Neuronal stem cell (in vitro differentiated cells): Measurements from ENCODE around the gene GDI1. TPM values are rescaled to one million over a fixed set of nuclear protein-coding genes. Genes with fewer than 3 reads are reported as not detected.

ENCODE experiments used
- DNase-seq: peaks from one replicate; pipeline ENCODE4 v3.0.0-alpha.2; 2013; ENCODE audit warnings: low spot score
- H2AFZ ChIP-seq: one replicate; pipeline ENCODE4 v1.6.1; 2013; ENCODE audit warnings: mild to moderate bottlenecking, low read length, inconsistent platforms
- H2AK5ac ChIP-seq: 2 replicates; pipeline ENCODE4 v1.6.1; 2013; ENCODE audit warnings: low read depth, mild to moderate bottlenecking, inconsistent platforms, low read length, moderate library complexity, mixed read lengths
- H2BK120ac ChIP-seq: 2 replicates; pipeline ENCODE4 v1.6.1; 2013; ENCODE audit warnings: low read depth, mild to moderate bottlenecking, inconsistent platforms, low read length, moderate library complexity, mixed read lengths
- H2BK12ac ChIP-seq: one replicate; pipeline ENCODE4 v1.6.1; 2013; ENCODE audit warnings: low read length, inconsistent platforms
- H2BK15ac ChIP-seq: 2 replicates; pipeline ENCODE4 v1.6.1; 2013; ENCODE audit warnings: mild to moderate bottlenecking, low read length, inconsistent platforms, mixed read lengths
- H2BK5ac ChIP-seq: one replicate; pipeline ENCODE4 v1.6.1; 2013; ENCODE audit warnings: inconsistent platforms, mild to moderate bottlenecking, low read length, moderate library complexity
- H3K14ac ChIP-seq: one replicate; pipeline ENCODE4 v1.6.1; 2013; ENCODE audit warnings: low read length, inconsistent platforms
- H3K18ac ChIP-seq: 2 replicates; pipeline ENCODE4 v1.6.1; 2013; ENCODE audit warnings: low read length, inconsistent platforms
- H3K23ac ChIP-seq: 2 replicates; pipeline ENCODE4 v1.6.1; 2013; ENCODE audit warnings: low read depth, mild to moderate bottlenecking, mixed read lengths, low read length, inconsistent platforms; ENCODE audit not compliant: poor library complexity
- H3K27ac ChIP-seq: replicated peaks from 3 replicates; pipeline ENCODE4 v1.5.1; 2013; ENCODE audit warnings: low read length, inconsistent platforms
- H3K27me3 ChIP-seq, 3 experiments: 2 replicates each; pipeline ENCODE4 v1.6.1; 2013; ENCODE audit warnings: low read length in 3 of 3, mild to moderate bottlenecking in 2 of 3, inconsistent platforms in 1 of 3, low read depth in 1 of 3, mixed read lengths in 1 of 3, moderate library complexity in 1 of 3; ENCODE audit not compliant: control insufficient read depth in 3 of 3, insufficient read depth in 3 of 3
- H3K36me3 ChIP-seq, 2 donors: replicated peaks in 1 of 2; 2 replicates each; pipeline ENCODE4 v1.6.1; 2013; ENCODE audit warnings: low read length in 2 of 2; ENCODE audit not compliant: control insufficient read depth in 2 of 2, insufficient read depth in 2 of 2
- H3K4ac ChIP-seq: 2 replicates; pipeline ENCODE4 v1.6.1; 2013; ENCODE audit warnings: inconsistent platforms, mild to moderate bottlenecking, low read length, moderate library complexity
- H3K4me1 ChIP-seq, 2 donors: 1 replicate in 1 of 2; 2 replicates in 1 of 2; pipeline ENCODE4 v1.6.1; 2013; ENCODE audit warnings: low read length in 2 of 2, low read depth in 1 of 2; ENCODE audit not compliant: control insufficient read depth in 2 of 2, insufficient read depth in 1 of 2
- H3K4me2 ChIP-seq: one replicate; pipeline ENCODE4 v1.6.1; 2013; ENCODE audit warnings: mild to moderate bottlenecking, low read length, inconsistent platforms; ENCODE audit not compliant: insufficient read depth, poor library complexity, severe bottlenecking
- H3K4me3 ChIP-seq, 2 donors: 2 replicates each; pipeline ENCODE4 v1.5.1; 2013; ENCODE audit warnings: low read length in 2 of 2, mild to moderate bottlenecking in 2 of 2, inconsistent platforms in 1 of 2, moderate library complexity in 1 of 2
- H3K79me1 ChIP-seq: one replicate; pipeline ENCODE4 v1.6.1; 2013; ENCODE audit warnings: low read depth, mild to moderate bottlenecking, inconsistent platforms, low read length, moderate library complexity
- H3K9ac ChIP-seq: one replicate; pipeline ENCODE4 v1.6.1; 2013; ENCODE audit warnings: mild to moderate bottlenecking, low read depth, low read length, inconsistent platforms; ENCODE audit not compliant: poor library complexity
- H3K9me3 ChIP-seq, 2 donors: replicated peaks in 1 of 2; 2 replicates each; pipeline versions ENCODE3 to v1.6.1; 2013; ENCODE audit warnings: low read length in 2 of 2, mild to moderate bottlenecking in 2 of 2, inconsistent platforms in 1 of 2, low read depth in 1 of 2, mixed read lengths in 1 of 2, moderate library complexity in 1 of 2; ENCODE audit not compliant: control insufficient read depth in 2 of 2, insufficient read depth in 1 of 2
- H4K8ac ChIP-seq: one replicate; pipeline ENCODE4 v1.6.1; 2013; ENCODE audit warnings: low read depth, mild to moderate bottlenecking, inconsistent platforms, low read length, moderate library complexity
- H4K91ac ChIP-seq: one replicate; pipeline ENCODE4 v1.6.1; 2013; ENCODE audit warnings: low read length, low read depth, mild to moderate bottlenecking, inconsistent platforms; ENCODE audit not compliant: poor library complexity
- WGBS, 2 donors: extraction: QIAGEN DNeasy Blood & Tissue Kit; methylation state at CpG; one replicate each; pipeline ENCODE4 v1.1.7; 2013; ENCODE audit warnings: missing lambda C conversion rate in 2 of 2, mixed read lengths in 1 of 2; ENCODE audit not compliant: insufficient read length in 2 of 2, insufficient replicate concordance in 1 of 2; ENCODE audit errors: extremely low coverage in 2 of 2; 5-methylcytosine and 5-hydroxymethylcytosine counted together
- small RNA-seq: library from polyadenylated mRNA; stranded (forward); fragments of <200 nt; extraction: miRNeasy Mini kit (QIAGEN cat#:217004); gene quantifications from one replicate; pipeline ENCODE3, GENCODE V24; 2013; ENCODE audit not compliant: insufficient read depth

Gene GDI1

DNA sequence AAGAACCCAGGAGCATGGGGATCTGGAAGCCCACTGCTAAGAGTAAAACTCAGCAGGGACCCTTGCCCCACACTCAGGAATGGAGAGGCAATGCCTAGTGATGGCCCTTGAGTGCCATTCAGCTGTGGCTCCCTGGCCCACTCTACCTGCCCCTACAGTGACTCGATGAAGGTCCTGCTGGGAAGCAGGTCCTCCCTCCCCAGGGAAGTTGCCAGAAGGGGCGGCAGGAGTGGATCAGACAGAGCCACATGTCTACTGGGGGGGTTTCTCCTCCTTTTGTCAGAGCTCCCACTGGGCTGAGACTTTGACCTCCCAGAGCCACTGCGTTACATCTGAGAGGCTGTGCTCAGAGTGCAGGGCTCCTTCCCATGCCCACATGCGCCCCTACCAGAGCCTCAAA, 52.2 kb downstream of the GDI1 start:
- Histone ChIP-seq H3K79me1 (peaks cover 7% of the 10 kb centered on the region), H2BK12ac (no peak overlapping the region), H2AK5ac (no peak overlapping the region), H2BK5ac (no peak overlapping the region), H3K9me3 (no peaks in the 10 kb centered on the region), H3K18ac (no peak overlapping the region), H3K9ac (no peak overlapping the region), H4K8ac (no peak overlapping the region), H3K27me3 (no peaks in the 10 kb centered on the region), H3K27ac (no peak overlapping the region), H3K14ac (no peak overlapping the region), H2BK120ac (no peak overlapping the region), H3K4me2 (no peak overlapping the region), H4K91ac (no peak overlapping the region), H3K4me3 (peak overlapping the region in 1 of 2 donors; percentile 6), H3K36me3 (peaks cover 3 to 8% of the 10 kb centered on the region in 2 donors), H3K23ac (no peak overlapping the region), H3K4me1 (peaks cover 0 to 4% of the 10 kb centered on the region in 2 donors), H3K4ac (no peak overlapping the region), H2AFZ (no peak overlapping the region), H2BK15ac (no peak overlapping the region)
- DNase-seq, result no peak
- no CpG with 5 or more reads among the region's 4 CpGs for WGBS, 2 donors

DNA sequence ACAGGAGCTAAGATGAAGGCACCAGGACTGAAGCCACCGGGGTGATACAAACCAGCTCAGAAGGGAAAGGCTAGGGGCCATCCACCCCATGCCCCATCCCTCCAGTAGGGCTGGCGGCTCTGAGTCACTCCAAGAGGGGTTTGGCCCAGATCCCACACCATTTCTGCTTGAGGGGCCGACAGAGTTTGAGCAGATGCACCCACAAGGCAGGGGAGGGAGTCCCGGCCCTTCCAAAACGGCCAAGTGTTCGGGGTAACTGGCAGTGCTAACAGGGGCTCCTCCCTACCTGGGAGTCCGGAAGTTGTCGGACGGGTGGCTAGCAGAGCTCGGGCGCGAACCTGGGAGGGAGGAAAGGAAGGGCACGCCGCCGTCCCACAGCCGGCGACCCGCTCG, 53.1 kb downstream of the GDI1 start:
- Histone ChIP-seq H2BK120ac (no peak overlapping the region), H3K4me2 (peak overlapping the region; percentile 80), H3K9ac (peak overlapping the region; percentile 63), H3K4ac (no peak overlapping the region), H4K91ac (no peak overlapping the region), H2BK15ac (no peak overlapping the region), H3K27me3 (no peaks in the 10 kb centered on the region), H4K8ac (no peak overlapping the region), H2AK5ac (no peak overlapping the region), H3K18ac (peak overlapping the region; percentile 71), H3K9me3 (no peaks in the 10 kb centered on the region), H2BK5ac (no peak overlapping the region), H3K27ac (no peak overlapping the region), H3K4me3 (peak overlapping the region; percentile 57 to 77), H2BK12ac (no peak overlapping the region), H3K14ac (no peak overlapping the region), H2AFZ (peak overlapping the region; percentile 70), H3K4me1 (peaks cover 0 to 4% of the 10 kb centered on the region in 2 donors), H3K36me3 (peaks cover under 1 to 8% of the 10 kb centered on the region in 2 donors), H3K23ac (no peak overlapping the region), H3K79me1 (peaks cover 4% of the 10 kb centered on the region)
- WGBS, 2 donors, result no CpG with 5 or more reads among the region's 19 CpGs
- DNase-seq, result no peak

DNA sequence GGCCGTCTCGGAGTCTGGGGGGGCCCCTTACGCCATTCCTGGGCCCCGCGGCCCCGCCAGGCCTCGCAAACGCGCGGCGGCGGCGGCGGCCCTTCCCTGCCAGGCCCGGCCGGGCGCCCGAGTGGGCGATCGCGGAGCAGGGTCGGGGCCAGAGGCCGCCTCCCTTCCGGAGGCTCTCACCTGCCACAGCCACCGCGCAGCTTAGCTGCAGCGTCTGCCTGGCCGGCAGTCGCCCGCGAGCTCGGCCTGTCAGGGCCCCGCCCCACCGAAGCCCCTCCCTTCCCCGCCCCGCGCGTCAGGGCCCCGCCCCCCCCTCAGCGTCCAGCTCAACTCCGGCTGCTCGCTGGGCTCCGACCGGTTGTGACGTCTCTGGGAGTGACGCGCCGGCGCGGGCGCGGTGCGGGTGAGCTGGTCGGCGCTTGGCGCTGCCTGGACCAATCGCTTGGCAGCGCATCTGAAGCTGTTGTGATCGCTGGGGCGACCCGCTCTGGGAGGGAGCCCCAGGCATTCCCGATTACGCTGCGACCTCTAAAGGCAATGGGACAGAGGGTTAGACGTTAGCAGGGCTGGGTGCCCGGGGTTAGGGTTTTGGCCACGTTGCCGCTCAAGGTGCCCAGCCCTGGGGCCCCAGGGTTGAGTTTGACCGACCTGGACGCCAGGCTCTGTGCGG, 53.6 kb downstream of the GDI1 start, which contains the start of gene SLC10A3:
Gene SLC10A3, minus strand, starts transcription at position 216 of the 670 bp plus-strand sequence. CDS start 1,689 bp downstream, outside the sequence.
- H3K9ac ChIP-seq, result peak within 1 kb of the TSS; percentile 63
- peak within 1 kb of the TSS; percentile 57 to 84 for H3K4me3 ChIP-seq
- H3K27ac ChIP-seq, result peak within 1 kb of the TSS; percentile 70
- peak within 1 kb of the TSS; percentile 80 for H3K4me2 ChIP-seq
- H3K23ac ChIP-seq, result no peak within 1 kb of the TSS
- no peak within 1 kb of the TSS for H3K4ac ChIP-seq
- H3K79me1 ChIP-seq, result no peaks in the 10 kb centered on the region
- H3K18ac ChIP-seq, result peak within 1 kb of the TSS; percentile 83
- no peaks in the 10 kb centered on the region for H3K27me3 ChIP-seq
- H4K8ac ChIP-seq, result no peak within 1 kb of the TSS
- no peak within 1 kb of the TSS for H4K91ac ChIP-seq
- WGBS, 2 donors, result no CpG with 5 or more reads among the region's 71 CpGs
- H3K4me1 ChIP-seq, result peaks cover 0 to 4% of the 10 kb centered on the region in 2 donors
- no peak within 1 kb of the TSS for H2BK120ac ChIP-seq
- no peak within 1 kb of the TSS for H2AK5ac ChIP-seq
- H2AFZ ChIP-seq, result peak within 1 kb of the TSS; percentile 87
- H2BK12ac ChIP-seq, result no peak within 1 kb of the TSS
- no peaks in the 10 kb centered on the region for H3K9me3 ChIP-seq
- peaks cover 0 to 8% of the 10 kb centered on the region in 2 donors for H3K36me3 ChIP-seq
- peak within 1 kb of the TSS; percentile 38 for H3K14ac ChIP-seq
- H2BK15ac ChIP-seq, result no peak within 1 kb of the TSS
- peak; percentile 86 for DNase-seq
- H2BK5ac ChIP-seq, result no peak within 1 kb of the TSS

Small RNA genes lying within 50 kb of the gene (small RNA-seq; reads per million reads assigned to genes)
- 3.2 reads per million for gene MIR6858
- gene SNORA70, result not detected
